ENCODE measurements around the gene FOXP1. TPM values are rescaled to one million over a fixed set of nuclear protein-coding genes. Genes with fewer than 3 reads are reported as not detected.

FOXP1 gene
- total and polyA plus RNA-seq, 8 donors, result 12.3 to 215 (median 117) TPM

GRCh38 chr3:71163198-71163918 lies 420.2 kb downstream of the FOXP1 start:
- Histone ChIP-seq H3K36me3 (no peaks in the 10 kb centered on the region), H3K4me3 (no peak overlapping the region), H3K27ac (peak overlapping the region in 4 of 5 donors; percentile 2 to 65 (median 41)), H3K27me3 (no peaks in the 10 kb centered on the region), H3K9me3 (no peaks in the 10 kb centered on the region), H3K4me1 (peaks cover 7 to 47% (median 26%) of the 10 kb centered on the region in 4 donors)
- peak; percentile 59 to 63 for DNase-seq
- intact Hi-C loops (cut with DNase I; ENCODE audit: low total_unique reads), result no loop called here
- TF ChIP-seq, protein P1, sequence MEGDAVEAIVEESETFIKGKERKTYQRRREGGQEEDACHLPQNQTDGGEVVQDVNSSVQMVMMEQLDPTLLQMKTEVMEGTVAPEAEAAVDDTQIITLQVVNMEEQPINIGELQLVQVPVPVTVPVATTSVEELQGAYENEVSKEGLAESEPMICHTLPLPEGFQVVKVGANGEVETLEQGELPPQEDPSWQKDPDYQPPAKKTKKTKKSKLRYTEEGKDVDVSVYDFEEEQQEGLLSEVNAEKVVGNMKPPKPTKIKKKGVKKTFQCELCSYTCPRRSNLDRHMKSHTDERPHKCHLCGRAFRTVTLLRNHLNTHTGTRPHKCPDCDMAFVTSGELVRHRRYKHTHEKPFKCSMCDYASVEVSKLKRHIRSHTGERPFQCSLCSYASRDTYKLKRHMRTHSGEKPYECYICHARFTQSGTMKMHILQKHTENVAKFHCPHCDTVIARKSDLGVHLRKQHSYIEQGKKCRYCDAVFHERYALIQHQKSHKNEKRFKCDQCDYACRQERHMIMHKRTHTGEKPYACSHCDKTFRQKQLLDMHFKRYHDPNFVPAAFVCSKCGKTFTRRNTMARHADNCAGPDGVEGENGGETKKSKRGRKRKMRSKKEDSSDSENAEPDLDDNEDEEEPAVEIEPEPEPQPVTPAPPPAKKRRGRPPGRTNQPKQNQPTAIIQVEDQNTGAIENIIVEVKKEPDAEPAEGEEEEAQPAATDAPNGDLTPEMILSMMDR (IDR thresholded peaks at IDR 0.05), result no peak
- TF ChIP-seq POLR2A (IDR thresholded peaks at IDR 0.05) (no peak), EP300 (IDR thresholded peaks at IDR 0.05) (no peak), POLR2AphosphoS5 (IDR thresholded peaks at IDR 0.05) (no peak)
- WGBS, 5 donors, result 32 to 61% (median 46%) methylated on average over 7 of the region's 7 CpGs

- Histone ChIP-seq H3K27me3 (no peaks in the 10 kb centered on the region), H3K9me3 (no peaks in the 10 kb centered on the region), H3K36me3 (no peaks in the 10 kb centered on the region), H3K27ac (no peak overlapping the region), H3K4me3 (no peak overlapping the region), H3K4me1 (peaks cover 3 to 40% (median 21%) of the 10 kb centered on the region in 4 donors)
- intact Hi-C loops (cut with DNase I; ENCODE audit: low total_unique reads), result no loop called here
- no peak for TF ChIP-seq EP300 (IDR thresholded peaks at IDR 0.05)
- TF ChIP-seq, protein P1 (IDR thresholded peaks at IDR 0.05), result no peak
- TF ChIP-seq POLR2AphosphoS5 (IDR thresholded peaks at IDR 0.05), result no peak
- no peak for TF ChIP-seq POLR2A (IDR thresholded peaks at IDR 0.05)
- 26 to 74% (median 60%) methylated on average over 1 of the region's 1 CpG for whole genome bisulfite sequencing, 5 donors
- DNase-seq, result no peak
These were observed 421.3 kb downstream of the FOXP1 start for GRCh38 chr3:71162221-71162620.

GRCh38 chr3:71160785-71161546 lies 422.6 kb downstream of the FOXP1 start:
- Histone ChIP-seq H3K9me3 (no peaks in the 10 kb centered on the region), H3K4me3 (no peak overlapping the region), H3K36me3 (no peaks in the 10 kb centered on the region), H3K27me3 (no peaks in the 10 kb centered on the region), H3K4me1 (peaks cover 3 to 31% (median 16%) of the 10 kb centered on the region in 4 donors), H3K27ac (no peak overlapping the region)
- intact Hi-C loops (cut with DNase I; ENCODE audit: low total_unique reads), result no loop called here
- DNase-seq, result no peak
- WGBS, 5 donors, result 88 to 96% (median 91%) methylated on average over 7 of the region's 7 CpGs
- TF ChIP-seq EP300 (IDR thresholded peaks at IDR 0.05) (no peak), POLR2A (IDR thresholded peaks at IDR 0.05) (no peak)

DNA sequence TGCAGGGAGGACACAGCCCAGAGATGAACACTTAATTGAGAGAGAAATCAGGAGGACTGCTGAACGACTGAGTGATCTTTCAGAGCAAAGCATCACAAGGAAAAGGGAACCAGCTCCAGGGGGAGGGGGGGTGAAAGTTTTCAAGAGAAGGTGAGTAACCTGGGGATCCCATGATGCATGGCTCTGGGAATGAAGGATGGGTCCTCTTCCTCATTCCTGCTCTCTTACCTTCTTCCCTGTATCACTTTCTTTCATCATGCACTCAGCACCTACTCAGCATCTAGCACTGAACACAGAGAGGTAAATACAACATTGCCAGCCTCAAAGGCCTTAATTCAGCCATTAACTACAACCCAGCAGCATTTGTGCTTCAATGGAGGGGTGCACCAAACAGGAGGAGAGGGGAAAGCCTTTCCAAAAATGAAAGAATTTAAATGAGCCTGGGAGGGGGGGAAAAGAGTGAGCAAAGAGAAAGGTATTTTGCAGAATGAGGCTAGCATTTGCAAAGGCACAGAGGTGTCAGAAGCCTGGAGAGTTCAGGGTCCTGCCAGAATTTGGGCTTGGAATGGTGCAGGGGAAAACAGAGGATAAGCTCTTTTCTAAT lies 427.4 kb downstream of the FOXP1 start:
- no peaks in the 10 kb centered on the region for H3K36me3 ChIP-seq
- DNase-seq, result no peak
- no peaks in the 10 kb centered on the region for H3K27me3 ChIP-seq

More for the DNA sequence above, 427.4 kb downstream of the FOXP1 start:
- H3K9me3 ChIP-seq, result no peaks in the 10 kb centered on the region
- intact Hi-C loops (cut with DNase I; ENCODE audit: low total_unique reads), result no loop called here
- WGBS, 5 donors, result 67 to 79% (median 68%) methylated on average over 1 of the region's 1 CpG
- TF ChIP-seq EP300 (IDR thresholded peaks at IDR 0.05) (no peak), POLR2AphosphoS5 (IDR thresholded peaks at IDR 0.05) (no peak), POLR2A (IDR thresholded peaks at IDR 0.05) (no peak)
- TF ChIP-seq, protein P1 (IDR thresholded peaks at IDR 0.05), result no peak
- no peak overlapping the region for H3K4me3 ChIP-seq
- H3K4me1 ChIP-seq, result peaks cover 0 to 43% (median 22%) of the 10 kb centered on the region in 4 donors
- no peak overlapping the region for H3K27ac ChIP-seq
